SU-DHL-6 (cell line): ENCODE results near the gene KRT6B.

Experiments used
- H2AFZ ChIP-seq: fragments of 200-600 bp; sonication (generic); 2 replicates; pipeline ENCODE4 v1.6.1; 2014; ENCODE audit warnings: low read depth, mild to moderate bottlenecking, moderate library complexity, mixed read lengths, antibody characterized with exemption, low read length; ENCODE audit not compliant: severe bottlenecking
- H3F3A ChIP-seq: fragments of 200-600 bp; shearing (Covaris generic); 2 replicates; pipeline ENCODE4 v1.6.0; 2016; ENCODE audit warnings: antibody characterized with exemption, mild to moderate bottlenecking; ENCODE audit not compliant: insufficient read depth
- H3K27ac ChIP-seq: fragments of 200-600 bp; sonication (generic); 2 replicates; pipeline ENCODE4 v1.5.1; 2016; ENCODE audit warnings: low read depth, mild to moderate bottlenecking, low read length, moderate library complexity, mixed read lengths
- H3K27me3 ChIP-seq: fragments of 200-600 bp; sonication (generic), shearing (Covaris generic); 2 replicates; pipeline ENCODE4 v1.6.0; 2014; ENCODE audit warnings: mild to moderate bottlenecking, low read length
- H3K36me3 ChIP-seq: fragments of 200-600 bp; sonication (generic); 2 replicates; pipeline ENCODE4 v1.6.1; 2014; ENCODE audit warnings: mild to moderate bottlenecking, low read length, mixed read lengths
- H3K4me2 ChIP-seq: fragments of 300-600, 200-600 bp; shearing (Covaris generic), sonication (generic); 2 replicates; pipeline ENCODE4 v1.6.0; 2014; ENCODE audit warnings: low read length, low read depth, mild to moderate bottlenecking; ENCODE audit not compliant: poor library complexity, severe bottlenecking
- H3K4me3 ChIP-seq: fragments of 200-600 bp; sonication (generic); 2 replicates; pipeline ENCODE4 v1.5.1; 2014; ENCODE audit warnings: antibody characterized with exemption, low read length, mild to moderate bottlenecking, mixed read lengths; ENCODE audit not compliant: insufficient read depth, poor library complexity, severe bottlenecking
- H3K79me2 ChIP-seq: fragments of 200-600 bp; sonication (generic); 2 replicates; pipeline ENCODE4 v1.6.1; 2014; ENCODE audit warnings: mild to moderate bottlenecking, low read length, moderate library complexity; ENCODE audit not compliant: insufficient read depth
- H3K9ac ChIP-seq: fragments of 200-600 bp; sonication (generic); 2 replicates; pipeline ENCODE4 v1.7.0; 2014; ENCODE audit warnings: mild to moderate bottlenecking, low read length
- H3K9me2 ChIP-seq: fragments of 200-600 bp; sonication (generic); replicated peaks from 2 replicates; pipeline ENCODE4 v1.6.1; 2014; ENCODE audit warnings: low read length; ENCODE audit not compliant: insufficient read depth
- H3K9me3 ChIP-seq: fragments of 200-600 bp; sonication (generic); 2 replicates; pipeline ENCODE4 v1.6.1; 2014; ENCODE audit warnings: low read length, mixed read lengths; ENCODE audit not compliant: insufficient read depth
- H4K20me1 ChIP-seq: fragments of 200-600 bp; sonication (generic); 2 replicates; pipeline ENCODE4 v1.6.1; 2014; ENCODE audit warnings: low read depth, mild to moderate bottlenecking, antibody characterized with exemption, low read length, moderate library complexity, mixed read lengths
- CTCF ChIP-seq: fragments of 200-600 bp; sonication (generic); IDR thresholded peaks from one replicate; pipeline ENCODE4 v1.5.1; 2017; ENCODE audit warnings: antibody characterized with exemption, mild to moderate bottlenecking, low read length, moderate library complexity; ENCODE audit not compliant: insufficient read depth, poor library complexity, severe bottlenecking
- EZH2phosphoT487 ChIP-seq: fragments of 200-600 bp; sonication (generic), shearing (Covaris generic); conservative IDR thresholded peaks from 2 replicates; pipeline ENCODE4 v1.6.1; 2018; ENCODE audit warnings: mild to moderate bottlenecking, antibody characterized with exemption, low read length, moderate library complexity, mixed read lengths

Gene KRT6B

GRCh38 chr12:52405922-52406385, 46.0 kb downstream of the KRT6B start, which contains the start of gene KRT82:
TSS of gene KRT82 (minus strand) at chr12:52406335. CDS start at chr12:52406277, 58 bp downstream.
- Histone ChIP-seq H3K79me2 (no peaks in the 10 kb centered on the region), H2AFZ (no peak within 1 kb of the TSS), H3K27me3 (no peaks in the 10 kb centered on the region), H4K20me1 (no peaks in the 10 kb centered on the region), H3K9me3 (no peaks in the 10 kb centered on the region), H3K27ac (no peak within 1 kb of the TSS), H3K9ac (no peak within 1 kb of the TSS), H3K36me3 (no peaks in the 10 kb centered on the region), H3K9me2 (no peaks in the 10 kb centered on the region), H3F3A (no peaks in the 10 kb centered on the region), H3K4me3 (no peak within 1 kb of the TSS), H3K4me2 (no peak within 1 kb of the TSS)
- no peak for TF ChIP-seq CTCF
- TF ChIP-seq EZH2phosphoT487 = no peak

GRCh38 chr12:52404951-52405350, 47.0 kb downstream of the KRT6B start:
- no peak overlapping the region for H2AFZ ChIP-seq
- H3F3A ChIP-seq = no peaks in the 10 kb centered on the region
- H3K27ac ChIP-seq = no peak overlapping the region
- H3K79me2 ChIP-seq = no peaks in the 10 kb centered on the region
- H3K27me3 ChIP-seq = no peaks in the 10 kb centered on the region
- H3K9me2 ChIP-seq = no peaks in the 10 kb centered on the region
- no peak overlapping the region for H3K4me3 ChIP-seq
- no peak for TF ChIP-seq EZH2phosphoT487
- no peak for TF ChIP-seq CTCF
- H3K4me2 ChIP-seq = no peak overlapping the region
- no peaks in the 10 kb centered on the region for H3K36me3 ChIP-seq
- H4K20me1 ChIP-seq = no peaks in the 10 kb centered on the region
- H3K9me3 ChIP-seq = no peaks in the 10 kb centered on the region
- no peak overlapping the region for H3K9ac ChIP-seq

- H3K79me2 ChIP-seq = no peaks in the 10 kb centered on the region
- TF ChIP-seq EZH2phosphoT487 = no peak
- TF ChIP-seq CTCF = no peak
- no peaks in the 10 kb centered on the region for H3K9me3 ChIP-seq
Measured at GRCh38 chr12:52403561-52403960, 48.4 kb downstream of the KRT6B start.

More at GRCh38 chr12:52403561-52403960, 48.4 kb downstream of the KRT6B start:
- Histone ChIP-seq H3K27ac (no peak overlapping the region), H3K27me3 (no peaks in the 10 kb centered on the region), H3F3A (no peaks in the 10 kb centered on the region), H3K36me3 (no peaks in the 10 kb centered on the region), H2AFZ (no peak overlapping the region), H3K4me3 (no peak overlapping the region), H3K4me2 (no peak overlapping the region), H4K20me1 (no peaks in the 10 kb centered on the region), H3K9me2 (no peaks in the 10 kb centered on the region), H3K9ac (no peak overlapping the region)
